ENCODE results near the gene C3orf49.

Gene C3orf49, protein sequence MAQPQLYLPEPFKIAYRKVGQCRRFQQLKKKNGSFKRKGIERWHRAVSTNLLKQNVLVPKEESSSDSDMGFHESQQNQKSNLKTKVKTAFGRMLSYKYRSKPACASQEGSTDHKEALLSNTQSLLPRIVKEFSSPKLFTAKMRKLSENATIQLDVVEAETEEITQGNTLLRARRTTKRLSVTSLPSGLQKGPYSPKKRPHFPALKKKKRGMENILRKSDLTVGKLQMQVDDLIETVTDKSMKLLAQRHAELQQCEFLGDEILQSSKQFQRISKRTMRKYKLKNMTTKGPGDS

GRCh38 chr3:63819151-63819398, at the start of gene C3orf49:
TSS of gene C3orf49 (plus strand) at chr3:63819299. CDS start at chr3:63819472, 173 bp downstream.
- DNase-seq, result no peak

DNA sequence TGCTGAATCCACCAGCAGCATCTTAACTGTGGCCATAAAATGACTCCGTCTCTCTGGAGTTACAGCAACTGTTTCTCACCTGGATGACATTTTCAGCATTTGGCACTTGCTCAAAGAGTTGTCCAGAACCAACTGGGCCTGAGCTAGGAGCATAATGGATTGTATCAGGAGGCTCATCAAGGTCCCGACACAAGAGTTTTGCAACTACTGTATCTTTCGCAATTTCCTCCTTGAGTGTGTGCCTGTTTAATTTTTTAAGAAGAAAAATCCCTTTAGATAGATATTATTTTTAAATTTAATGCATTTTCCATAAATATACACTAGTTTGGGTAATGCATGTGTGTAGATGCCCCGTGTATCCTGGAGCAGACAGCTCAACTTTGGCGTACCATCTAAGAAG, 44.3 kb upstream of the C3orf49 start:
- no peak for DNase-seq

GRCh38 chr3:63779227-63779626, 39.9 kb upstream of the C3orf49 start:
- DNase-seq, result no peak

DNA sequence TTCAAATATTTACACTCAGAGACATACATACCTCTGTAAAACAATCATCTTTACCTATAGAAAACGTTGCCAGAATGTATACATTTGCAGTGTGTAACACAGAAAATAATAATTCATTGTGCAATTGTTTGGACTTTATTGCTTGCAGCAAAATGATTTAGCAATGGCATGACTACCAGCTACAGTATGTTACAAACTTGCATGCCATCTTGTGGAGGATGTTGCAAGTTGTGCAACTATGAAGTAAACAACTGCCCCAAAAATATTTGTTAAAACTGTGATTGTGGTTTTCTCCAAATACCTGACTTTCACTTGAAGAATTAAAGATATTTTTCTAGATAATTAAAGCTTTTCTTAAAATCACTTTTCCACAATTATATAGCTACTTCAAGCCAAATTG, 27.1 kb upstream of the C3orf49 start:
- DNase-seq, result no peak

GRCh38 chr3:63795438-63795837, 23.7 kb upstream of the C3orf49 start:
- DNase-seq, result no peak

DNA sequence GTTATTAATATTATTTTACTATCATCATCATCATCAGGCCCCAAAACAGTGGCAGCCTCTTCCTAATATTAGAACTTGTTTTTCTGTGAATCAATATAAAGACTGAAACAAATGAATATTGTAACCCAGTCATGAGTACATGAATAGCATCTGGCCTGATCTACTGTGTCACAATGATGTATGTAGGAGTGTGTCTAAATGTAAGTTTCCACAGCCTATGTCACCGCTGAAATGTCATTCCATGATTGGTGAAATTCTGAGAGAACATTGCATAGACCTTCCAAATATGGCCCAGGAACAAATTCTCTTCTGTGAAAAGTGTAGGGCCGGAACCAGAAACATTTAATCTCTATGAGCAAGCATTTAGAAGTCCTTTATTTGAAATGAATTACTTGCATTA, 20.6 kb upstream of the C3orf49 start:
- DNase-seq, result no peak

DNA sequence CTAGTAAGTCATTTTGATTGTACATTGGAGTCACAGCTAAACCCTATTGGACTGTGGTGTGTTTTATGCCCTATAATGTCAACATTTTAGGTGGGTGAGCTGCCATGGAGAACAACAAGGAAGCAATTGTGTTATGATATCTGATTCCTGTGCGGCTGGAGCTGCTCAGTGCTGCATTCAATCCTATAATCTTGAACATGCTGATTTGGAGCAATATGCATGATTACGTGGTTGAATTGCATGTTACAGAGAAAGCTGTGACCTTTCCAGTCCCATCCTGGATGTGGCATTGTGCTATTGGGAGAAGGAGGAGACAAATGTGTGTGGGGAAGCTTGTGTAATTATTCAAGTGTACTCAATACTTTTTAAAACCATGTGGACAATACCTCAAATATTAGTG, 20.1 kb upstream of the C3orf49 start:
- no peak for DNase-seq

- no peak for DNase-seq
These were observed 19.0 kb upstream of the C3orf49 start for GRCh38 chr3:63800097-63800496.

- DNase-seq, result no peak
These were observed 15.2 kb upstream of the C3orf49 start for GRCh38 chr3:63803911-63804310.

DNA sequence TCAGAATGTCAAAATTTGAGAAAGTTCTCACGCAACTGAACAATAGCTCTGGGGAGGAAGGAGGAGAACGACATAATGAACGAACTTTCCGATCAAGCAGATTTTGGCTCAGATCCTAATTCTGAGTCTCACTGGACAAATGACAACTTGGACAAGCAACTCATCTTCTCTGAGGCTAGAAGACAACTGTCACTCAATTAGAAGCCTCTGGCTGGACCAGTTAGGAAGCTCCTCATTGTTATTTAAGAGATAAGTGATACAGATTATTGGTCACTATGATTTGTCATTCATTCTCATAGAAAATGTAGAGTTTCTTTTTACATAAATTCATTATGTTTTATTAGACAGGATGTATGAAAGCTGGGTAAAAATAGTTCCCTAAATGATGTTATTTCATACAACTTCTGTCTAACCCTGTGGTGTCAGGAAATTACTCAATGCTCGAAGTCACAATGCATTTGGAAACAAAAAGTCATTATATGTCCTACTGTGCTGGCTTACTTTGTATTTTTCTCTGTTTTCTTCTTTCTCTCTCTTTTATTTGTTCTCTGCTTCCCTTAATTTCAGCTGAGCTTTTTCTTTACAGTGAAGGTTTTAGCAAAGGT, 11.0 kb upstream of the C3orf49 start:
- no peak for DNase-seq

GRCh38 chr3:63808633-63809032, 10.5 kb upstream of the C3orf49 start:
- no peak for DNase-seq

DNA sequence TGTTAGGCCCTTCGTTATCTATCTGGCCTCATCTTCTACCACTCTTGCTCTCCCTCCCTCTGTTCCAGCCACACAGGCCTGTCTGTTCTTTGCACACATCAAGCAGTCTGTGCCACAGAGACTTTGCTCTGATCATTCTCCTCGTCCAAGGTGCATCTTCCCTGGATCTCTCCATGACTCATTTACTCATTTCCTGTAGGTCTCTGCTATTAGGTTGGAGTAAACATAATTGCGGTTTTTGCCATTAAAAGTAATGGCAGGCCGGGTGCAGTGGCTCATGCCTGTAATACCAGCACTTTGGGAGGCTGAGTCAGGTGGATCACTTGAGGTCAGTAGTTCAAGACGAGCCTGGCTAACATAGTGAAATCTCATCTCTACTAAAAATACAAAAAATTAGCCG, 9.5 kb upstream of the C3orf49 start:
- no peak for DNase-seq

DNA sequence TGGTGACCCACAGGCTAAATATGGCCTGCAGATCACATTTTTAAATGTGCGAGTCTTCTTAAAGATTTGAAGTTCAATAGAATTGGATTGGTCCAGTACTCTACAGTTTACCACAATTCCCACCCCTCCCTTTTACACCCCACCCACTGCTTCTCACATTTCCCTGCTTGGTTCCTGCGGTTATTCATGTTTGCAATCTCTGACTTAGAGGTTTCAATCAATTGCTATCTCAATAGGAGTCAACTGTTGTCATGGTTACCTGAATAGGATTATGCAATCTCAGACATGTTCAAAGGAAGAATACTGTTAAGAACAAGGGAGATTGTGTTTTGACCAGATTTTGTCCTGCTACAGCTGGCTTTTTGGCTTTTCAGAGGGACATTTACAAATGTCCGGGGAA, 4.9 kb upstream of the C3orf49 start:
- DNase-seq, result no peak

- DNase-seq, result no peak
These were observed 1.9 kb upstream of the C3orf49 start for GRCh38 chr3:63817225-63817624.

GRCh38 chr3:63818282-63819150, 583 bp upstream of the C3orf49 start:
- DNase-seq, result peak; percentile 26

DNA sequence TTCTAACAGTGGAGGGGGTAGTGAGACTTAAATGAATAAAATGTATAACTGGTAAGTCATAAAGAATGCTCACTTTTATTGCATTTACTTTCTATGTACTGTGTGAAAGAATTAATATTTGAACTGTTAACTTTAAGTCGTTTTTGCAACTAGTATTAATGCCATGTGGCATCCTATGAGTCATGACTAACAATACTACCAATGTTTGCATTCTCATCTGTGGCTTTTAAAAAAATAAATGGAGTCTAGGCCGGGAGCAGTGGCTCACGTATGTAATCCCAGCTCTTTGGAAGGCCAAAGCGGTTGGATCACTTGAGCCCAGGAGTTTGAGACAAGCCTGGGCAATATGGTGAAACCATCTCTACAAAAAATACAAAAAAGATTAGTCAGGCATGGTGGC, 5.2 kb downstream of the C3orf49 start:
- DNase-seq, result no peak

DNA sequence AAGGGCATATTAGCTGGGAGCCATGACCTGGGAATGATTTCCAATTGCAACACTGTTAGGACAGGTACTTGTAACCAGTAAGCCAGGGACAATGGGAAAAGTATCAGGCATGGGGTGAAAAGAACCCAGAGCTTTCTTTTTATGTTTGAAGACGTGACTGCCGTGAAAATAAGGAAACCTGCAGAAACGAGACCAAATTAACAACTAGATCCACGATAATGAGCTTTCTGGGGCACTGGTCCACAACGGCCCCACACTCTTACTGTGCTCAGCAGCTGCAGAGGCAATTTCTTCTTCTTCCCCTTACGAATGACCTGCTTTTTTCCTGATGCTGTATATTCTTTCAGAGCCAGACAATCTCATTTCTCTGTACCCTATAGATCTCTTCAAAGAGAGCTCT, 11.4 kb downstream of the C3orf49 start:
- no peak for DNase-seq

DNA sequence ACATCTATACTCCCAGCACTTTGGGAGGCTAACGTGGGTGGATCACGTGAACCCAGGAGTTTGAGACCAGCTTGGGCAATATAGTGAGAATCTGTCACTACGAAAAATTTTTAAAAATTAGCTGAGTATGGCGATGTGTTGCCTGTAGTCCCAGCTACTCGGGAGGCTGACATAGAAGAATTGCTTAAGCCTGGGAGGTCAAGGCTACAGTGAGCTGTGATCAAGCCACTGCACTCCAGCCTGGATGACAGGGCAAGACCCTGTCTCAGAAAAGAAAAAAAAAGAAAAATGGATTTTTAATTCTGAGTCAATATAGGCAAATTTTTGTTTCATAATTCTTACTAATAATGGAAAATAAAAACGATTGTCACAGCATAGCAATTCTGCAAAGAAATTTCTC, 13.3 kb downstream of the C3orf49 start:
- DNase-seq, result no peak

GRCh38 chr3:63841704-63842103, 22.6 kb downstream of the C3orf49 start:
- no peak for DNase-seq

DNA sequence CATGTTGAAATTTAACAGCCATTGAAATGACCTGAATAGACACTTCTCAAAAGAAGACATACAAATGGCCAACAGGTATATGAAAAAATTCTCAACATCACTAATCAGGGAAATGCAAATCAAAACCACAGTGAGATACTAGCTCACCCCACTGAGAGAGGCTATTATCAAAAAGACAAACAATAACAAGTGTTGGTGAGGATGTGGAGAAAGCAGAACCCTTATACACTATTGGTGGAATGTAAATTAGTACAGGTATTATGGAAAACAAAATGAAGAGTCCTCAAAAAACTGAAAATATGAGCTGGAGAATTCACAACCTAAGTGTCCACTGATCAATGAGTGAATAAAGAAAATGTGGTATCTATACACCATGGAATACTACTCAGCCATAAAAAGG, 23.0 kb downstream of the C3orf49 start:
- no peak for DNase-seq

- DNase-seq, result no peak
These were observed 26.1 kb downstream of the C3orf49 start for GRCh38 chr3:63845215-63845614.

GRCh38 chr3:63847718-63848450, 28.8 kb downstream of the C3orf49 start:
- DNase-seq, result no peak

DNA sequence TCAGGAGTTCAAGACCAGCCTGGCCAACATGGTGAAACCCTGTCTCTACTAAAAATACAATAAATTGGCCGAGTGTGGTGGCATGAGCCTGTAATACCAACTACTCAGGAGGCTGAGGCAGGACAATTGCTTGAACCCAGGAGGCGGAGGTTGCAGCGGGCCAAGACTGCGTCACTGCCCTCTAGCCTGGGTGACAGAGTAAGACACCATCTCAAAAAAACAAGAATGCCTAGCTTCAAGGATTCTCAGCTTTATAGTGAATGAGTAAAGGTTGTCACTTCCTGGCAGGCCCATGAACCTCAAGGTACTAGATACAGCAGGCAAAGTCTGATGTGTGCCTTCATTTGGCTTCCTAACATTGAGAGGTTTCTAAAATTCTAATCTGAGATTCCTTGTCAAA, 30.1 kb downstream of the C3orf49 start:
- DNase-seq, result no peak

GRCh38 chr3:63851287-63851686, 32.2 kb downstream of the C3orf49 start:
- DNase-seq, result no peak
